Measurements from ENCODE around the gene DUSP15.
"Not testable (repeated sequence)": the region's sequence is repeated elsewhere in the genome, so short reads cannot be mapped to it uniquely, and the experiment has no call there.

The DUSP15 gene

GRCh38 chr20:31817461-31817860 lies 52.9 kb downstream of the DUSP15 start:
- no peaks in the 10 kb centered on the region for H3K27me3 ChIP-seq (replicated peaks)
- H3K4me3 ChIP-seq (ENCODE audit: low read depth, low read length), result no peak overlapping the region
- DNase-seq, result no peak
- no peak overlapping the region for H3K27ac ChIP-seq
- H3K36me3 ChIP-seq (replicated peaks), result no peaks in the 10 kb centered on the region
- in situ Hi-C loops (cut with HindIII; ENCODE audit: low pct_ligation_motif_present, low sequenced_read_pairs), result no loop called here
- no peak for TF ChIP-seq CTCF (IDR thresholded peaks at IDR 0.05; ENCODE audit: low read depth, low read length, missing control alignments)

GRCh38 chr20:31816221-31816620 lies 54.1 kb downstream of the DUSP15 start:
- H3K27ac ChIP-seq, result no peak overlapping the region
- no peak for TF ChIP-seq CTCF (IDR thresholded peaks at IDR 0.05; ENCODE audit: low read depth, low read length, missing control alignments)
- no peak for DNase-seq
- no peaks in the 10 kb centered on the region for H3K36me3 ChIP-seq (replicated peaks)
- no peaks in the 10 kb centered on the region for H3K27me3 ChIP-seq (replicated peaks)
- in situ Hi-C loops (cut with HindIII; ENCODE audit: low pct_ligation_motif_present, low sequenced_read_pairs), result no loop called here
- H3K4me3 ChIP-seq (ENCODE audit: low read depth, low read length), result no peak overlapping the region

- H3K27me3 ChIP-seq (replicated peaks), result no peaks in the 10 kb centered on the region
- DNase-seq, result no peak
- H3K27ac ChIP-seq, result no peak overlapping the region
- H3K36me3 ChIP-seq (replicated peaks), result no peaks in the 10 kb centered on the region
- in situ Hi-C loops (cut with HindIII; ENCODE audit: low pct_ligation_motif_present, low sequenced_read_pairs), result no loop called here
- no peak for TF ChIP-seq CTCF (IDR thresholded peaks at IDR 0.05; ENCODE audit: low read depth, low read length, missing control alignments)
- no peak overlapping the region for H3K4me3 ChIP-seq (ENCODE audit: low read depth, low read length)
These were observed 54.7 kb downstream of the DUSP15 start for GRCh38 chr20:31815408-31816188.

GRCh38 chr20:31814142-31814541 lies 56.2 kb downstream of the DUSP15 start:
- H3K4me3 ChIP-seq (ENCODE audit: low read depth, low read length); H3K27ac ChIP-seq; in situ Hi-C loops (cut with HindIII; ENCODE audit: low pct_ligation_motif_present, low sequenced_read_pairs); DNase-seq; H3K27me3 ChIP-seq (replicated peaks); H3K36me3 ChIP-seq (replicated peaks): not testable (repeated sequence)

- no peak for TF ChIP-seq CTCF (IDR thresholded peaks at IDR 0.05; ENCODE audit: low read depth, low read length, missing control alignments)
- DNase-seq, result no peak
- Histone ChIP-seq H3K27ac (no peak overlapping the region), H3K27me3 (replicated peaks) (no peaks in the 10 kb centered on the region), H3K36me3 (replicated peaks) (no peaks in the 10 kb centered on the region), H3K4me3 (ENCODE audit: low read depth, low read length) (no peak overlapping the region)
- in situ Hi-C loops (cut with HindIII; ENCODE audit: low pct_ligation_motif_present, low sequenced_read_pairs), result no loop called here
These were observed 56.7 kb downstream of the DUSP15 start for GRCh38 chr20:31813611-31814010.

GRCh38 chr20:31811796-31812728 lies 58.3 kb downstream of the DUSP15 start:
- no peak for TF ChIP-seq CTCF (IDR thresholded peaks at IDR 0.05; ENCODE audit: low read depth, low read length, missing control alignments)
- peak overlapping the region; percentile 92 for H3K27ac ChIP-seq

More at GRCh38 chr20:31811796-31812728, 58.3 kb downstream of the DUSP15 start:
- no peak overlapping the region for H3K4me3 ChIP-seq (ENCODE audit: low read depth, low read length)
- DNase-seq, result peak; percentile 87
- H3K27me3 ChIP-seq (replicated peaks), result no peaks in the 10 kb centered on the region
- H3K36me3 ChIP-seq (replicated peaks), result no peaks in the 10 kb centered on the region
- in situ Hi-C loops (cut with HindIII; ENCODE audit: low pct_ligation_motif_present, low sequenced_read_pairs), result no loop called here
